Thyroid gland (tissue), 4 donors: ENCODE data around the gene DGUOK. TPM values are rescaled to one million over a fixed set of nuclear protein-coding genes. Genes with fewer than 3 reads are reported as not detected.
A peak's percentile ranks its signal among the peaks of the same experiment; 100 is the strongest.

ENCODE experiments used
- DNase-seq, 2 donors: peaks; one replicate each; pipeline ENCODE4 v3.0.0-alpha.2; 2019
- H3K27ac ChIP-seq, 3 donors: fragments of 200-600 bp; sonication (generic); 1 replicate in 2 of 3; 2 replicates in 1 of 3; pipeline ENCODE4 v1.5.1; 2016 to 2019; ENCODE audit warnings: mild to moderate bottlenecking in 1 of 3, moderate library complexity in 1 of 3
- H3K27me3 ChIP-seq: fragments of 200-600 bp; sonication (generic); one replicate; pipeline ENCODE4 v1.5.1; 2019
- H3K36me3 ChIP-seq, 2 donors: fragments of 200-600 bp; sonication (generic); one replicate each; pipeline ENCODE4 v1.5.1; 2016 to 2019
- H3K4me1 ChIP-seq, 2 donors: fragments of 200-600 bp; sonication (generic); one replicate each; pipeline ENCODE4 v1.5.1; 2017 to 2019
- H3K4me3 ChIP-seq, 3 donors: fragments of 200-600 bp; sonication (generic); replicated peaks in 1 of 3; 1 replicate in 2 of 3; 2 replicates in 1 of 3; pipeline ENCODE4 v1.5.1; 2016; ENCODE audit warnings: mild to moderate bottlenecking in 1 of 3
- H3K9me3 ChIP-seq: fragments of 200-600 bp; sonication (generic); one replicate; pipeline ENCODE4 v1.5.1; 2017
- POLR2A ChIP-seq, 2 donors: fragments of 450-650 bp; IDR thresholded peaks; one replicate each; pipeline ENCODE4 v1.6.1; 2017; ENCODE audit warnings: antibody characterized with exemption in 2 of 2, mild to moderate bottlenecking in 2 of 2, moderate library complexity in 1 of 2
- WGBS, 2 donors: methylation state at CpG; one replicate each; pipeline ENCODE4 v1.1.5; 2017; 5-methylcytosine and 5-hydroxymethylcytosine counted together
- intact Hi-C: fragments of 100-400 bp; cut with DNase I; formaldehyde crosslinking; loops from one replicate; pipeline ENCODE4 v1.15.1; 2023
- total RNA-seq, 4 donors: library from RNA; depleted of rRNA; stranded (reverse); fragments of >200 nt; gene quantifications; one replicate each; pipeline ENCODE4 v1.2.3, GENCODE V29; 2016
- TF ChIP-seq, protein P1 (sequence below), 6 experiments: fragments of 200-600 bp in 3 of 6; fragments of 450-650 bp in 3 of 6; sonication (generic) in 3 of 6; IDR thresholded peaks; one replicate each; pipeline ENCODE4 v1.5.1; 2016 to 2019; ENCODE audit warnings: antibody characterized with exemption in 6 of 6, mild to moderate bottlenecking in 2 of 6, inconsistent platforms in 1 of 6, moderate library complexity in 1 of 6

The DGUOK gene
- total RNA-seq, 4 donors from 2014 or later, result 41.8 to 65.8 (median 46.9) TPM

- peak overlapping the region; percentile 11 to 80 (median 54) for H3K27ac ChIP-seq
- no peak overlapping the region for H3K4me3 ChIP-seq
- no peaks in the 10 kb centered on the region for H3K9me3 ChIP-seq
- intact Hi-C loops, result no loop called here
- H3K4me1 ChIP-seq, result peaks cover 16 to 19% of the 10 kb centered on the region in 2 donors
- H3K27me3 ChIP-seq, result no peaks in the 10 kb centered on the region
- DNase-seq, result peak; percentile 86 to 88
- 16 to 24% methylated on average over 6 to 7 of the region's 7 CpGs for whole genome bisulfite sequencing, 2 donors
- TF ChIP-seq, protein P1, sequence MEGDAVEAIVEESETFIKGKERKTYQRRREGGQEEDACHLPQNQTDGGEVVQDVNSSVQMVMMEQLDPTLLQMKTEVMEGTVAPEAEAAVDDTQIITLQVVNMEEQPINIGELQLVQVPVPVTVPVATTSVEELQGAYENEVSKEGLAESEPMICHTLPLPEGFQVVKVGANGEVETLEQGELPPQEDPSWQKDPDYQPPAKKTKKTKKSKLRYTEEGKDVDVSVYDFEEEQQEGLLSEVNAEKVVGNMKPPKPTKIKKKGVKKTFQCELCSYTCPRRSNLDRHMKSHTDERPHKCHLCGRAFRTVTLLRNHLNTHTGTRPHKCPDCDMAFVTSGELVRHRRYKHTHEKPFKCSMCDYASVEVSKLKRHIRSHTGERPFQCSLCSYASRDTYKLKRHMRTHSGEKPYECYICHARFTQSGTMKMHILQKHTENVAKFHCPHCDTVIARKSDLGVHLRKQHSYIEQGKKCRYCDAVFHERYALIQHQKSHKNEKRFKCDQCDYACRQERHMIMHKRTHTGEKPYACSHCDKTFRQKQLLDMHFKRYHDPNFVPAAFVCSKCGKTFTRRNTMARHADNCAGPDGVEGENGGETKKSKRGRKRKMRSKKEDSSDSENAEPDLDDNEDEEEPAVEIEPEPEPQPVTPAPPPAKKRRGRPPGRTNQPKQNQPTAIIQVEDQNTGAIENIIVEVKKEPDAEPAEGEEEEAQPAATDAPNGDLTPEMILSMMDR (IDR thresholded peaks at IDR 0.05), result no peak
- TF ChIP-seq POLR2A (IDR thresholded peaks at IDR 0.05), result no peak
- no peaks in the 10 kb centered on the region for H3K36me3 ChIP-seq
These were observed 44.3 kb downstream of the DGUOK start for GRCh38 chr2:73970850-73971471.

DNA sequence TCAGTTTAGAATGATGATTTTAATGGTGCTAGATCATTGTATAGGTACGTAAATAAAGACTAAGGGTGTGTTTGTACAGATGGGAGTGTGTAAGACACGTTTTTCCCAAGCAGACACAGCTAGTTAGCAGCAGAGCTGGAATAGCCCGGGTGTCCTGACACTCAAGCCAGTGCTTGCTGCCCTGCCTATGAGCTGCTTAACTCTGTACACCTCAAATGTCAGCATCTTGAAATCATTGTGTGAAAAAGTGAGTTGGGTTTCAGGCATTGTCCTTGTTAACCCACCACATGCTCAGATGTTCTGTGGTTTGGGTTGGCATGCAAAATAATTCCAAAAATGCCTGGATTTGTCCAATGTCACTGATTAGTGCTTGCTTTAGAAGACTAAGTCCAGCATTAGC is 45.0 kb downstream of the DGUOK start:
- Histone ChIP-seq H3K27ac (peak overlapping the region in 1 of 3 donors; percentile 80), H3K4me1 (peaks cover 16 to 19% of the 10 kb centered on the region in 2 donors), H3K9me3 (no peaks in the 10 kb centered on the region), H3K27me3 (no peaks in the 10 kb centered on the region), H3K4me3 (no peak overlapping the region), H3K36me3 (no peaks in the 10 kb centered on the region)
- TF ChIP-seq POLR2A (IDR thresholded peaks at IDR 0.05), result no peak
- TF ChIP-seq, protein P1 (IDR thresholded peaks at IDR 0.05), result no peak
- DNase-seq, result no peak
- 58 to 60% methylated on average over 3 of the region's 3 CpGs for WGBS, 2 donors
- intact Hi-C loops, result no loop called here

- no peaks in the 10 kb centered on the region for H3K9me3 ChIP-seq
- no peaks in the 10 kb centered on the region for H3K36me3 ChIP-seq
- no peak for DNase-seq
- H3K4me3 ChIP-seq, result no peak overlapping the region
- peaks cover 16 to 19% of the 10 kb centered on the region in 2 donors for H3K4me1 ChIP-seq
- 83 to 84% methylated on average over 3 of the region's 3 CpGs for WGBS, 2 donors
- no peaks in the 10 kb centered on the region for H3K27me3 ChIP-seq
- no peak overlapping the region for H3K27ac ChIP-seq
- TF ChIP-seq, protein P1 (IDR thresholded peaks at IDR 0.05), result no peak
- TF ChIP-seq POLR2A (IDR thresholded peaks at IDR 0.05), result no peak
- intact Hi-C loops, result no loop called here
These were observed 46.2 kb downstream of the DGUOK start for GRCh38 chr2:73972846-73973245.

DNA sequence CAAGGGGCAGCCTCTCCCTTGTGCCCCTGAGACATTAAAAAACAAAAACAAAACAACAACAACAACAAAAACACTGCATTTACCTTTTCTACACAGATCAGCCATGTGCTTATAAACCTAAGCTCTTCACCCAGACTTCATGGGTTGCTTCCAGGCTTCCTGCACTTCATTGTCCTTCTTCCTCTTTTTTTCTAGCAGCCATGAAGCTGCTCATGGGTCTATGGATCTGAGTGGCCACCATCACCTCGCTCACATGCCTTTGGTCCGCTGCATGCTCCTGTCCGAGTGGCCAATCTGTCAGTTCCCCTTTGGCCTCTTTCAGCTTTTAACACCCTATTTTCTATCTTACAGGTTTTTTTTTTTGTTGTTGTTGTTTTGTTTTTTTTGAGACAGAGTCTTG is 49.1 kb downstream of the DGUOK start:
- Histone ChIP-seq H3K36me3 (no peaks in the 10 kb centered on the region), H3K27ac (no peak overlapping the region), H3K4me1 (peaks cover 12 to 13% of the 10 kb centered on the region in 2 donors), H3K4me3 (no peak overlapping the region), H3K9me3 (no peaks in the 10 kb centered on the region), H3K27me3 (no peaks in the 10 kb centered on the region)
- WGBS, 2 donors, result 89 to 98% methylated on average over 3 of the region's 3 CpGs
- no peak for DNase-seq
- no peak for TF ChIP-seq POLR2A (IDR thresholded peaks at IDR 0.05)
- TF ChIP-seq, protein P1 (IDR thresholded peaks at IDR 0.05), result no peak
- intact Hi-C loops, result no loop called here

DNA sequence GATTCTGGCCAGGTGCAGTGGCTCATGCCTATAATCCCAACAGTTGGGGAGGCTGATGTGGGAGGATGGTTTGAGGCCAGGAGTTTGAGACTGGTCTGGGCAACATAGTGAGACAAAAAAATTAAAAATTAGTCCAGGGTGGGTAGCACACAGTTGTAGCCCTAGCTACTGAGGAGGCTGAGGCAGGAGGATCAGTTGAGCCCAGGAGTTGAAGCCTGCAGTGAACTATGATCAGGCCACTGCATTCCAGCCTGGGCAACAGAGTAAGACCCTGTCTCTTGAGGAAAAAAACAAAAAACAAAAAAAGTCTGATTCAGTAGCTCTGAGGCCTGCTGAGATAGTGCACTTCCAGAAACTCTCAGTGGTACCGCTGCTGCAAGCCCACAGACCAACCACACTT is 50.1 kb downstream of the DGUOK start:
- WGBS, 2 donors, result 55 to 100% methylated on average over 1 of the region's 1 CpG
- Histone ChIP-seq H3K4me3 (no peak overlapping the region), H3K27me3 (no peaks in the 10 kb centered on the region), H3K4me1 (peaks cover 8 to 12% of the 10 kb centered on the region in 2 donors), H3K27ac (no peak overlapping the region), H3K9me3 (no peaks in the 10 kb centered on the region), H3K36me3 (no peaks in the 10 kb centered on the region)
- intact Hi-C loops, result no loop called here
- no peak for DNase-seq
- TF ChIP-seq, protein P1 (IDR thresholded peaks at IDR 0.05), result no peak
- TF ChIP-seq POLR2A (IDR thresholded peaks at IDR 0.05), result no peak
